ENCODE data around the gene TESMIN. TPM values are rescaled to one million over a fixed set of nuclear protein-coding genes. Genes with fewer than 3 reads are reported as not detected.

TESMIN gene
- total and polyA plus RNA-seq, 2 donors = 0.70 to 1.0 TPM

DNA sequence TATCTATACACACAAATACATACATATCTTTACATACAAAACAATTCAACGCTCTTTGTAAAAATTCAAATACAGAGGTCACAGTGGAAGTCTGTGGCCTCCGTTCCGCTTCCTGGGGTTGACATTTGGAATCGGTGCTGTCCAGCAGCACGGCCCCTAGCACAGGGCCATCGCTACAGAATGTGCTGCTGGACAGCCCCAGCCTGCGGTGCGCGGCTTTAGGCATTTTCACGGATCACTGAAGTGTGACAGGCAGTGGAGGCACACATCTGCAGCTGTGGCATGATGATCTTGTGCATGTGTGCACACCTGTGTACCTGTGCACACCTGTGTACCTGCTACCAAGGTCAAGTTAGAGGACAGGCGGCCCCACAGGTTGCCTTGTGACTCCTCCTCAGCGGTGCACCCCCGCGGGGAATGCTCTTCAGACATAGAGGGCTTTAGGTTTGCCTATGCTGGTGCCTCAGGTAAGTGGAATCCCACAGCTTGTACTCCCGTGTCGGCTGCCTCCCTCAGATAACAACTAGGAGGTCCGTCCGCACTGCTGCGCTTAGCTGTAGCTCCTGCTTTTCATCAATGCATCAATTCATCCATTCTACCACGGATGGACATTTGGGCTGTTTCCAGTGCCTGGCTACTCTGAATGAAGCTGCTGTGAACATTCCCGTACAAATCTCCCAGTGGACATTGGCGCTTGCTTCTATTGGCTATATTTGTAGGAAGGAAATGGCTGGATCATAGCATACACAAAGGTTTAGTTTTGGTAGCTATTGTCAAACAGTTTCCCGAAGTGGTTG lies 37.1 kb downstream of the TESMIN start:
- DNase-seq (ENCODE audit: extremely low spot score) = no peak
- no peaks in the 10 kb centered on the region for H3K36me3 ChIP-seq (ENCODE audit: insufficient read depth)
- WGBS = 68% methylated on average over 23 of the region's 23 CpGs
- H3K4me1 ChIP-seq (ENCODE audit: insufficient read depth) = no peaks in the 10 kb centered on the region
- H3K4me3 ChIP-seq (ENCODE audit: low read depth, low read length) = no peak overlapping the region
- H3K27ac ChIP-seq (ENCODE audit: low read depth) = no peak overlapping the region

- no peaks in the 10 kb centered on the region for H3K36me3 ChIP-seq (ENCODE audit: insufficient read depth)
Measured at GRCh38 chr11:68711114-68711513, 40.2 kb downstream of the TESMIN start.

DNA sequence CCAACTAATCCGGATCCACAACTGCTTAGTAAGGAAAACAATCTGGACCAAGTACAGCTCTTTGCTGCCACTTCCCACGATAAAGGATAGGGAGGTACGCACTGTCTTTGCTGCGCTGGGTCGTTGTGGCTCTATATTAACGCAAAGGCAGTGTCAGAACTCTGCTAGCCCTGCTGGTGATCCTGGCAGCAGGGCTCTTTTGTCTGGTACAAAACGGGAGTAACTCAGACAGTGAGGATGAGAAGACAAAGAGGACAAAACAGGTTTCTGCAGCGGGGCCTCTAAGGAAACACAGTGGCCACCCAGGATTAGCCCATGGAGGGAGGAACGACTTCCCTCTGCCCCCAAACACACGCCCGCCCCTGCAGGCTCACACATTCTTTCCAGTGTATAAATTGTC lies 40.9 kb downstream of the TESMIN start:
- WGBS = 76% methylated on average over 11 of the region's 11 CpGs

More at GRCh38 chr11:68711114-68711513, 40.2 kb downstream of the TESMIN start:
- Histone ChIP-seq H3K4me1 (ENCODE audit: insufficient read depth) (no peaks in the 10 kb centered on the region), H3K27ac (ENCODE audit: low read depth) (no peak overlapping the region), H3K4me3 (ENCODE audit: low read depth, low read length) (no peak overlapping the region)
- WGBS = 92% methylated on average over 8 of the region's 8 CpGs
- no peak for DNase-seq (ENCODE audit: extremely low spot score)

DNA sequence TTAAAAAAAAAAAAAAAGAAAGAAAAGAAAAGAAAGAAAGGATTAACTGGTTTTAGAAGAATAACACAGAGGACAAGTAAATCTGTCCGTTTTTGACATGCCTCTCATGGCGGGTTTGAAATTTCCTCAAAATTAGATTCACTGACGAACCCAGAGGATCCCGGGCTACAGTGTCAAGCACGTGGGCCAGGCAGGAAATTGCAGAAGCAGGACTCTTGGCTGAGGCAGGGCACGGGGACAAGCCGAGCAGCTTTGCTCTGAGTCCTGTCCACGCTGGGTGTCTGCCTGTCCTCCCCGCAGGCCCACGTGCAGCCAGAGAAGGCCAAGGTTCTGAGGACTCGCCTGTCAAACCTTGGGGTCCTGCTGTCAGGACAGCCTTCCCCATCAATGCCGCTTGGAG lies 42.3 kb downstream of the TESMIN start:
- WGBS = 92% methylated on average over 12 of the region's 12 CpGs
- DNase-seq (ENCODE audit: extremely low spot score) = no peak

More for the DNA sequence above, 40.9 kb downstream of the TESMIN start:
- no peaks in the 10 kb centered on the region for H3K4me1 ChIP-seq (ENCODE audit: insufficient read depth)
- no peak overlapping the region for H3K4me3 ChIP-seq (ENCODE audit: low read depth, low read length)
- no peaks in the 10 kb centered on the region for H3K36me3 ChIP-seq (ENCODE audit: insufficient read depth)
- no peak for DNase-seq (ENCODE audit: extremely low spot score)
- no peak overlapping the region for H3K27ac ChIP-seq (ENCODE audit: low read depth)

GRCh38 chr11:68707527-68707926 lies 43.8 kb downstream of the TESMIN start:
- no peak for DNase-seq (ENCODE audit: extremely low spot score)

More for the DNA sequence above, 42.3 kb downstream of the TESMIN start:
- H3K4me3 ChIP-seq (ENCODE audit: low read depth, low read length) = no peak overlapping the region
- H3K36me3 ChIP-seq (ENCODE audit: insufficient read depth) = no peaks in the 10 kb centered on the region
- H3K27ac ChIP-seq (ENCODE audit: low read depth) = no peak overlapping the region
- H3K4me1 ChIP-seq (ENCODE audit: insufficient read depth) = no peaks in the 10 kb centered on the region

DNA sequence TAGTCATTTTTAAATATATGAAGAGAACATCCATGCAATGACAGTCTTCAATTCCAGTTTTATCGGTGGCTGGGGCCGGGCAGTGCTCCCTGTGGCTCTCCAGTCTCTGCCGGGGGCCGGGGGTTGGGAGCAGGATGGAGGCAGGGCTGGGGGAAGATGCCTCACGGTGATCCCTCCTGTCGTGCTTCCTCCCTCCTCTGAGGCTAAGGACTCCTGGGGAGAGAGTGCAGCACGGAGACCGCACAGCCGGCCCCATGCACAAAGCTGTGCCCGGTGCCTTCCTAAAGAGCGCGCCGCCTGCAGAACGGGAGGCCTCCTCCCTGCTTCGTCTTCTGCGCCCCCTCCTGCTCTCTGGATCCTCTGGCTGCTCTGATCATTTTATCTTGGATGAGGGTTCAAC lies 46.4 kb downstream of the TESMIN start:
- Histone ChIP-seq H3K36me3 (ENCODE audit: insufficient read depth) (no peaks in the 10 kb centered on the region), H3K4me3 (ENCODE audit: low read depth, low read length) (no peak overlapping the region), H3K4me1 (ENCODE audit: insufficient read depth) (no peaks in the 10 kb centered on the region), H3K27ac (ENCODE audit: low read depth) (no peak overlapping the region)
- 20% methylated on average over 16 of the region's 16 CpGs for WGBS
- no peak for DNase-seq (ENCODE audit: extremely low spot score)

More at GRCh38 chr11:68707527-68707926, 43.8 kb downstream of the TESMIN start:
- no peaks in the 10 kb centered on the region for H3K4me1 ChIP-seq (ENCODE audit: insufficient read depth)
- H3K4me3 ChIP-seq (ENCODE audit: low read depth, low read length) = no peak overlapping the region
- H3K27ac ChIP-seq (ENCODE audit: low read depth) = no peak overlapping the region
- 83% methylated on average over 7 of the region's 7 CpGs for whole genome bisulfite sequencing
- H3K36me3 ChIP-seq (ENCODE audit: insufficient read depth) = no peaks in the 10 kb centered on the region

- DNase-seq (ENCODE audit: extremely low spot score) = no peak
- WGBS = 93% methylated on average over 2 of the region's 2 CpGs
- H3K4me3 ChIP-seq (ENCODE audit: low read depth, low read length) = no peak overlapping the region
- H3K36me3 ChIP-seq (ENCODE audit: insufficient read depth) = no peaks in the 10 kb centered on the region
- no peaks in the 10 kb centered on the region for H3K4me1 ChIP-seq (ENCODE audit: insufficient read depth)
- no peak overlapping the region for H3K27ac ChIP-seq (ENCODE audit: low read depth)
Measured at GRCh38 chr11:68698993-68699392, 52.3 kb downstream of the TESMIN start.

GRCh38 chr11:68695531-68695930 lies 55.8 kb downstream of the TESMIN start:
- Histone ChIP-seq H3K4me1 (ENCODE audit: insufficient read depth) (no peaks in the 10 kb centered on the region), H3K4me3 (ENCODE audit: low read depth, low read length) (no peak overlapping the region), H3K27ac (ENCODE audit: low read depth) (no peak overlapping the region), H3K36me3 (ENCODE audit: insufficient read depth) (no peaks in the 10 kb centered on the region)
- 52% methylated on average over 2 of the region's 2 CpGs for WGBS
- DNase-seq (ENCODE audit: extremely low spot score) = no peak

GRCh38 chr11:68694431-68695297 lies 56.7 kb downstream of the TESMIN start:
- 73% methylated on average over 5 of the region's 5 CpGs for WGBS

DNA sequence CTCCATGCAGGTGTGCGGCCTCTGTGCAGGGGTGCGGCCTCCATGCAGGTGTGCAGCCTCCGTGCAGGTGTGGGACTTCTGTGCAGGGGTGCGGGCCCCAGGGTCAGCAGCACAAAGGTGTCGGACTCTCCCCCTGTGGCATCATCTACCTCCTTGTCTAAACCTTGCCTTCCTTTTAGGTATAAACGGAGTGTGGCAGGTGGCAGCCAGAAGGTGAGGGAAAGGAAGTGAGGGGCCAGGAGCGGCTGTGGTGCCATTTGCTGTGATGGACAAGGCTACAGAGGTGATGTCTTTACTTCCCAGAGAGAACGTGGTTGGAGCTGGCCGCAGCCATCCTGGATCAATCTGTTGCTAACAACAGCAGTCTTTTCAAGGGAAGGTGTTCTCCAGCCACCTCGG lies 57.8 kb downstream of the TESMIN start:
- no peaks in the 10 kb centered on the region for H3K4me1 ChIP-seq (ENCODE audit: insufficient read depth)
- DNase-seq (ENCODE audit: extremely low spot score) = no peak
- no peak overlapping the region for H3K27ac ChIP-seq (ENCODE audit: low read depth)
- no peaks in the 10 kb centered on the region for H3K36me3 ChIP-seq (ENCODE audit: insufficient read depth)
- 90% methylated on average over 10 of the region's 10 CpGs for WGBS
- no peak overlapping the region for H3K4me3 ChIP-seq (ENCODE audit: low read depth, low read length)

More at GRCh38 chr11:68694431-68695297, 56.7 kb downstream of the TESMIN start:
- Histone ChIP-seq H3K4me1 (ENCODE audit: insufficient read depth) (no peaks in the 10 kb centered on the region), H3K4me3 (ENCODE audit: low read depth, low read length) (no peak overlapping the region), H3K36me3 (ENCODE audit: insufficient read depth) (no peaks in the 10 kb centered on the region), H3K27ac (ENCODE audit: low read depth) (no peak overlapping the region)
- DNase-seq (ENCODE audit: extremely low spot score) = no peak

- no peak overlapping the region for H3K4me3 ChIP-seq (ENCODE audit: low read depth, low read length)
- H3K4me1 ChIP-seq (ENCODE audit: insufficient read depth) = no peaks in the 10 kb centered on the region
- 75% methylated on average over 15 of the region's 15 CpGs for WGBS
- H3K27ac ChIP-seq (ENCODE audit: low read depth) = no peak overlapping the region
- H3K36me3 ChIP-seq (ENCODE audit: insufficient read depth) = no peaks in the 10 kb centered on the region
- DNase-seq (ENCODE audit: extremely low spot score) = no peak
Measured at GRCh38 chr11:68692871-68693483, 58.3 kb downstream of the TESMIN start.

DNA sequence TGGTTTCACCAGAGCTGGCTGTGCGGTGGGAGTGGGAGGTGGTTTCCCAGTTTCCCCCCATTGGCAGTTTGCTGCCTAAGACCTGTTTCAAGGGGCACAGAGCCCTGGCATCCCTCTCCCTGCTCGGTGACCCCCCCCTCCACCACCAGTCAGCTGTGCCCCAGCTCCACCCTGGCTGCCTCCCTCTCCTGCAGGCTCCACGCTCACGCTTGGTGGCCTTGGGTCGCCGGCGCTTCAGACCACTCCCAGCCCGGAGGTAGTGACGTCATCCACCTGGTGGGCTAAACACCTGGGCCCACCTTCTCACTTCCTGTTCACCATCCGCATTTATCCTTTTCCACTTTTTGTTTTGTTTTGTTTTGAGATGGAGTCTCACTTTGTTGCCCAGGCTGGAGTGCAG lies 59.2 kb downstream of the TESMIN start:
- WGBS = 90% methylated on average over 10 of the region's 10 CpGs
- Histone ChIP-seq H3K36me3 (ENCODE audit: insufficient read depth) (no peaks in the 10 kb centered on the region), H3K27ac (ENCODE audit: low read depth) (no peak overlapping the region), H3K4me1 (ENCODE audit: insufficient read depth) (no peaks in the 10 kb centered on the region), H3K4me3 (ENCODE audit: low read depth, low read length) (no peak overlapping the region)
- DNase-seq (ENCODE audit: extremely low spot score) = no peak

DNA sequence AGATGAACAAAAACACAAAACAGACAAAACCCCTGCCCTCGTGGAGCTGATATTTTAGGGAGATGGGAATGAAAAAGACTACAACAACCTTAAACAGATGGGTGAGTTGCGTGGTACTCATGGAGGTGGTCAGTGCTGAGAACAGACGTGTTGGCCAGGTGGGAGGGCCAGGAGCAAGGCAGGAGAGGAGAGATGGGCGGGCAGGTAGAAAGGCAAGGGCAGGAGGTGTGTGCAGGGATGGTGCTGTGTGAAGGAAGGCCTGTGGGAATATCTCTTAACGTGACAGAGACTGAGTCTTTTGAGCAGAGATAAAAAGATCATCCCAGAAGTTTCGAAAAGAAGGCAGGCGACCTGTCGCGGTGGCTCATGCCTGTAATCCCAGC lies 59.9 kb downstream of the TESMIN start:
- WGBS = 87% methylated on average over 9 of the region's 9 CpGs
- DNase-seq (ENCODE audit: extremely low spot score) = no peak
- no peaks in the 10 kb centered on the region for H3K4me1 ChIP-seq (ENCODE audit: insufficient read depth)
- no peak overlapping the region for H3K4me3 ChIP-seq (ENCODE audit: low read depth, low read length)
- no peaks in the 10 kb centered on the region for H3K36me3 ChIP-seq (ENCODE audit: insufficient read depth)
- no peak overlapping the region for H3K27ac ChIP-seq (ENCODE audit: low read depth)
